ENCODE data around the gene DPP6. TPM values are rescaled to one million over a fixed set of nuclear protein-coding genes. Genes with fewer than 3 reads are reported as not detected.

DPP6 gene
- total and polyA plus RNA-seq, 2 donors (not counting 1 experiment from before 2014, with no cell fraction given): not detected

DNA sequence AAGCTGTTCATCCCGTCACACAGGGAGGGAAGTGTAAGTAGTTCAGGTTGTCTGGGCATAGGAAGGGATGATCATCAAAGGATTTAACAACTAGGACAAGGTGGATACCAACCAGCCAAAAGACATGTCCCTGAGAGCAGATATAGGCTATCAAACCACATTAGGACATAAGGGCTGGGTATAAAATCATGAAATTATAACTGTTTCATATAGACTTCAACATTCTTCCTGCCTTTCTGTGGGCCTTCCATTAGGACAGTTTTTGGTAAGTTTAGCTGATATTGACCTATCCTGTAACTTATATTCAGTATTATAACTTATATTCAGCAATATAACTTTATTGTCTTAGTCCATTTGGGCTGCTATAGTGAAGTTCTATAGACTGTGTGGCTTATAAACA lies 759.8 kb downstream of the DPP6 start:
- Histone ChIP-seq H2AFZ (ENCODE audit: insufficient read depth, low read depth, low read length, poor library complexity, severe bottlenecking) (no peak overlapping the region), H3K9ac (ENCODE audit: low read length) (no peak overlapping the region), H3K4me2 (replicated peaks; ENCODE audit: low read depth, low read length, poor library complexity, severe bottlenecking) (no peak overlapping the region), H3K9me3 (ENCODE audit: control extremely low read depth in 1 of 3, control insufficient read depth in 2 of 3, insufficient read depth in 1 of 3, low read length in 2 of 3) (peaks cover 0 to 14% (median 14%) of the 10 kb centered on the region in 3 donors), H3K36me3 (replicated peaks in 1 of 2; ENCODE audit: control extremely low read depth in 1 of 2, control insufficient read depth in 1 of 2, extremely low read depth in 1 of 2, insufficient read depth in 2 of 2, low read length in 1 of 2) (no peaks in the 10 kb centered on the region), H3K27me3 (replicated peaks in 1 of 4; ENCODE audit: control extremely low read depth in 1 of 4, control insufficient read depth in 3 of 4, insufficient read depth in 4 of 4, low read length in 3 of 4) (peaks cover 0 to 2% (median 0%) of the 10 kb centered on the region in 4 experiments), H3K4me1 (ENCODE audit: control insufficient read depth in 2 of 2, insufficient read depth in 2 of 2, low read length in 2 of 2) (no peaks in the 10 kb centered on the region), H3K27ac (ENCODE audit: low read length in 2 of 2) (no peak overlapping the region), H4K20me1 (ENCODE audit: control insufficient read depth, insufficient read depth, low read length, poor library complexity, severe bottlenecking) (no peaks in the 10 kb centered on the region), H3K79me2 (ENCODE audit: control insufficient read depth, insufficient read depth, low read length) (no peaks in the 10 kb centered on the region), H3K4me3 (ENCODE audit: control extremely low read depth in 1 of 5, extremely low read depth in 1 of 5, insufficient read depth in 1 of 5, low read depth in 2 of 5, low read length in 4 of 5) (no peak overlapping the region)
- no CpG with 5 or more reads among the region's 1 CpG for WGBS (ENCODE audit: insufficient coverage)
- ChIA-PET POLR2A (no interaction called here), CTCF (no interaction called here)
- no peaks in the 10 kb centered on the region for H3K27me3 Mint-ChIP-seq
- TF ChIP-seq, protein P1, sequence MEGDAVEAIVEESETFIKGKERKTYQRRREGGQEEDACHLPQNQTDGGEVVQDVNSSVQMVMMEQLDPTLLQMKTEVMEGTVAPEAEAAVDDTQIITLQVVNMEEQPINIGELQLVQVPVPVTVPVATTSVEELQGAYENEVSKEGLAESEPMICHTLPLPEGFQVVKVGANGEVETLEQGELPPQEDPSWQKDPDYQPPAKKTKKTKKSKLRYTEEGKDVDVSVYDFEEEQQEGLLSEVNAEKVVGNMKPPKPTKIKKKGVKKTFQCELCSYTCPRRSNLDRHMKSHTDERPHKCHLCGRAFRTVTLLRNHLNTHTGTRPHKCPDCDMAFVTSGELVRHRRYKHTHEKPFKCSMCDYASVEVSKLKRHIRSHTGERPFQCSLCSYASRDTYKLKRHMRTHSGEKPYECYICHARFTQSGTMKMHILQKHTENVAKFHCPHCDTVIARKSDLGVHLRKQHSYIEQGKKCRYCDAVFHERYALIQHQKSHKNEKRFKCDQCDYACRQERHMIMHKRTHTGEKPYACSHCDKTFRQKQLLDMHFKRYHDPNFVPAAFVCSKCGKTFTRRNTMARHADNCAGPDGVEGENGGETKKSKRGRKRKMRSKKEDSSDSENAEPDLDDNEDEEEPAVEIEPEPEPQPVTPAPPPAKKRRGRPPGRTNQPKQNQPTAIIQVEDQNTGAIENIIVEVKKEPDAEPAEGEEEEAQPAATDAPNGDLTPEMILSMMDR (IDR thresholded peaks at IDR 0.05): no peak
- no peak for TF ChIP-seq EZH2 (IDR thresholded peaks at IDR 0.05; ENCODE audit: borderline replicate concordance, insufficient read depth, low read depth, low read length, poor library complexity, severe bottlenecking)
- no peak overlapping the region for H3K4me3 Mint-ChIP-seq
- no peaks in the 10 kb centered on the region for H3K4me1 Mint-ChIP-seq
- H3K27ac Mint-ChIP-seq: no peak overlapping the region
- peaks cover 12% of the 10 kb centered on the region for H3K9me3 Mint-ChIP-seq (ENCODE audit: insufficient read depth)
- ATAC-seq (ENCODE audit: low read depth) (no peak), DNase-seq (no peak)
- intact Hi-C loops (cut with micrococcal nuclease): no loop called here

DNA sequence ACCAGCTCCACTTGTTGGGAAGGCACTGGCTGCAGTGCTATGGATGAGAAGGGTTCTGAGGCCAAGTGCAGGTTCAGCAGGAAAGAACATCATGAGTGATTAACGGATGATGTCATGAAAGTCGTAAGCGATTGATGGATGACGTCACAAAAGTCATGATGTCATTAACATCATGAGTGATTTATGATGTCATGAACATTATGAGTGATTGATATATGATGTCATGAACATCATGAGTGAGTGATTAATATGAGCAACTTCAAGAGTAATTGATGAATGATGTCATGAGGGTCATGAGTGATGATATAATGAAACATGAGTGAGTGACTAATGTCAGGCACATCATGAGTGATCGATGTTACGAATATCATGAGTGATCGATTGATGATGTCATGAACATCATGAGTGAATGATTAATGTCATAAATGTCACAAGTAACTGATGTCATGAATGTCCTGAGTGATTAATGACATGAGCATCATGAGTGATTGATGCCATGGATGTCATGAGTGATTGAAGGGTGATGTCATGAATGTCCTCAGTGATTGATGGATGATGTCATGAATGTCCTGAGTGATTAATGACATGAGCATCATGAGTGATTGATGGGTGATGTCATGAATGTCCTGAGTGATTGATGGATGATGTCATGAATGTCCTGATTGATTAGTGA lies 765.2 kb downstream of the DPP6 start:
- Histone ChIP-seq H3K9me3 (ENCODE audit: control extremely low read depth in 1 of 3, control insufficient read depth in 2 of 3, insufficient read depth in 1 of 3, low read length in 2 of 3) (peaks cover 0 to 6% (median 4%) of the 10 kb centered on the region in 3 donors), H3K79me2 (ENCODE audit: control insufficient read depth, insufficient read depth, low read length) (no peaks in the 10 kb centered on the region), H3K27me3 (replicated peaks in 1 of 4; ENCODE audit: control extremely low read depth in 1 of 4, control insufficient read depth in 3 of 4, insufficient read depth in 4 of 4, low read length in 3 of 4) (peaks cover 0 to 2% (median 0%) of the 10 kb centered on the region in 4 experiments), H3K9ac (ENCODE audit: low read length) (no peak overlapping the region), H3K4me1 (ENCODE audit: control insufficient read depth in 2 of 2, insufficient read depth in 2 of 2, low read length in 2 of 2) (no peaks in the 10 kb centered on the region), H4K20me1 (ENCODE audit: control insufficient read depth, insufficient read depth, low read length, poor library complexity, severe bottlenecking) (no peaks in the 10 kb centered on the region), H3K4me3 (ENCODE audit: control extremely low read depth in 1 of 5, extremely low read depth in 1 of 5, insufficient read depth in 1 of 5, low read depth in 2 of 5, low read length in 4 of 5) (no peak overlapping the region), H3K27ac (ENCODE audit: low read length in 2 of 2) (no peak overlapping the region), H3K4me2 (replicated peaks; ENCODE audit: low read depth, low read length, poor library complexity, severe bottlenecking) (no peak overlapping the region), H3K36me3 (replicated peaks in 1 of 2; ENCODE audit: control extremely low read depth in 1 of 2, control insufficient read depth in 1 of 2, extremely low read depth in 1 of 2, insufficient read depth in 2 of 2, low read length in 1 of 2) (no peaks in the 10 kb centered on the region), H2AFZ (ENCODE audit: insufficient read depth, low read depth, low read length, poor library complexity, severe bottlenecking) (no peak overlapping the region)
- TF ChIP-seq, protein P1 (IDR thresholded peaks at IDR 0.05): no peak
- TF ChIP-seq EZH2 (IDR thresholded peaks at IDR 0.05; ENCODE audit: borderline replicate concordance, insufficient read depth, low read depth, low read length, poor library complexity, severe bottlenecking): no peak
- intact Hi-C loops (cut with micrococcal nuclease): no loop called here
- POLR2A ChIA-PET: no interaction called here
- no peak for ATAC-seq (ENCODE audit: low read depth)
- H3K27me3 Mint-ChIP-seq: peaks cover 4% of the 10 kb centered on the region
- H3K4me1 Mint-ChIP-seq: no peaks in the 10 kb centered on the region
- 81% methylated on average over 7 of the region's 7 CpGs for WGBS (ENCODE audit: insufficient coverage)
- H3K4me3 Mint-ChIP-seq: no peak overlapping the region
- no peak for DNase-seq
- H3K27ac Mint-ChIP-seq: no peak overlapping the region
- peaks cover 4% of the 10 kb centered on the region for H3K9me3 Mint-ChIP-seq (ENCODE audit: insufficient read depth)
- CTCF ChIA-PET: no interaction called here

Data from B cell (primary cell).